Coronary artery (tissue), 2 donors: ENCODE measurements around the gene MMP24OS.

ENCODE experiments used
- DNase-seq: peaks from one replicate; pipeline ENCODE4 v3.0.0-alpha.2; 2017; ENCODE audit warnings: low spot score
- H3K27ac ChIP-seq, 2 donors: fragments of 200-600 bp; sonication (generic); one replicate each; pipeline ENCODE4 v1.5.1; 2016 to 2019
- H3K4me3 ChIP-seq: fragments of 200-600 bp; sonication (generic); 2 replicates; pipeline ENCODE4 v1.5.1; 2016; ENCODE audit warnings: mild to moderate bottlenecking, moderate library complexity
- CTCF ChIP-seq: fragments of 200-600 bp; sonication (generic); IDR thresholded peaks from one replicate; pipeline ENCODE4 v1.5.1; 2019; ENCODE audit warnings: antibody characterized with exemption

The MMP24OS gene

GRCh38 chr20:35299780-35300179 lies 21.9 kb upstream of the MMP24OS start:
- TF ChIP-seq CTCF = no peak
- Histone ChIP-seq H3K4me3 (no peak overlapping the region), H3K27ac (no peak overlapping the region)
- DNase-seq = no peak

GRCh38 chr20:35298264-35298663 lies 20.3 kb upstream of the MMP24OS start:
- no peak for DNase-seq
- Histone ChIP-seq H3K4me3 (no peak overlapping the region), H3K27ac (no peak overlapping the region)
- TF ChIP-seq CTCF = no peak

GRCh38 chr20:35297740-35298139 lies 19.8 kb upstream of the MMP24OS start:
- DNase-seq = no peak
- H3K27ac ChIP-seq = no peak overlapping the region
- TF ChIP-seq CTCF = no peak
- H3K4me3 ChIP-seq = no peak overlapping the region

GRCh38 chr20:35297155-35297554 lies 19.2 kb upstream of the MMP24OS start:
- no peak overlapping the region for H3K27ac ChIP-seq
- no peak for DNase-seq
- no peak overlapping the region for H3K4me3 ChIP-seq
- no peak for TF ChIP-seq CTCF

GRCh38 chr20:35296101-35296554 lies 18.2 kb upstream of the MMP24OS start:
- H3K4me3 ChIP-seq = no peak overlapping the region
- no peak for TF ChIP-seq CTCF
- no peak for DNase-seq
- no peak overlapping the region for H3K27ac ChIP-seq

GRCh38 chr20:35295674-35296073 lies 17.8 kb upstream of the MMP24OS start:
- no peak for TF ChIP-seq CTCF
- Histone ChIP-seq H3K27ac (no peak overlapping the region), H3K4me3 (no peak overlapping the region)
- no peak for DNase-seq

- no peak for TF ChIP-seq CTCF
- DNase-seq = no peak
- no peak overlapping the region for H3K4me3 ChIP-seq
- no peak overlapping the region for H3K27ac ChIP-seq
Measured at GRCh38 chr20:35295058-35295457, 17.1 kb upstream of the MMP24OS start.
